HG03196 (cell line): ENCODE data around the gene CNIH2.
"Not testable (repeated sequence)": the region's sequence is repeated elsewhere in the genome, so short reads cannot be mapped to it uniquely, and the experiment has no call there.

ENCODE experiments used
- ATAC-seq: cut with Tn5 transposase; IDR thresholded peaks from one replicate; pipeline ENCODE4 v1.9.1; 2021; ENCODE audit not compliant: unreplicated experiment

Gene CNIH2

GRCh38 chr11:66277471-66278362, at the start of gene CNIH2:
Gene CNIH2, plus strand, starts transcription at chr11:66278175. Its CDS starts 282 bp downstream, at chr11:66278457.
- ATAC-seq, result no peak

- no peak for ATAC-seq
Observed at GRCh38 chr11:66228521-66228920, 49.5 kb upstream of the CNIH2 start.

- no peak for ATAC-seq
Observed at GRCh38 chr11:66230156-66230555, 47.8 kb upstream of the CNIH2 start.

GRCh38 chr11:66230978-66231377, 47.0 kb upstream of the CNIH2 start:
- ATAC-seq, result no peak

- no peak for ATAC-seq
Observed at GRCh38 chr11:66231561-66231960, 46.4 kb upstream of the CNIH2 start.

- ATAC-seq, result no peak
Observed at GRCh38 chr11:66232769-66233168, 45.2 kb upstream of the CNIH2 start.

- no peak for ATAC-seq
Observed at GRCh38 chr11:66233301-66233700, 44.7 kb upstream of the CNIH2 start.

GRCh38 chr11:66235141-66235540, 42.8 kb upstream of the CNIH2 start:
- ATAC-seq, result no peak

- ATAC-seq, result no peak
Observed at GRCh38 chr11:66237867-66238266, 40.1 kb upstream of the CNIH2 start.

GRCh38 chr11:66238786-66239413, 39.1 kb upstream of the CNIH2 start:
- no peak for ATAC-seq

GRCh38 chr11:66239511-66239910, 38.5 kb upstream of the CNIH2 start:
- no peak for ATAC-seq

GRCh38 chr11:66239998-66240780, 37.8 kb upstream of the CNIH2 start:
- ATAC-seq, result no peak

- ATAC-seq, result no peak
Observed at GRCh38 chr11:66240781-66241136, 37.2 kb upstream of the CNIH2 start.

GRCh38 chr11:66242095-66242765, 35.7 kb upstream of the CNIH2 start:
- ATAC-seq, result no peak

GRCh38 chr11:66243782-66244535, 34.0 kb upstream of the CNIH2 start:
- ATAC-seq, result no peak

- ATAC-seq, result no peak
Observed at GRCh38 chr11:66247295-66247694, 30.7 kb upstream of the CNIH2 start.

- no peak for ATAC-seq
Observed at GRCh38 chr11:66247801-66248200, 30.2 kb upstream of the CNIH2 start.

GRCh38 chr11:66248903-66249302, 29.1 kb upstream of the CNIH2 start:
- no peak for ATAC-seq

- no peak for ATAC-seq
Observed at GRCh38 chr11:66251809-66252208, 26.2 kb upstream of the CNIH2 start.

GRCh38 chr11:66253081-66253480, 24.9 kb upstream of the CNIH2 start:
- ATAC-seq, result not testable (repeated sequence)
